Upper lobe of left lung (tissue), 4 donors: ENCODE results near the gene RFESD.

Source experiments
- EP300 ChIP-seq, 4 donors: sonication (generic); formaldehyde crosslinking; IDR thresholded peaks; one replicate each; pipeline ENCODE4 v1.5.1; 2017; ENCODE audit warnings: antibody characterized with exemption in 4 of 4, control low read depth in 2 of 4
- POLR2A ChIP-seq, 4 donors: fragments of 450-650 bp; IDR thresholded peaks; one replicate each; pipeline ENCODE4 v1.5.1; 2016 to 2017; ENCODE audit warnings: antibody characterized with exemption in 4 of 4, mild to moderate bottlenecking in 2 of 4
- POLR2AphosphoS5 ChIP-seq, 2 donors: sonication (generic); formaldehyde crosslinking; IDR thresholded peaks; one replicate each; pipeline ENCODE4 v1.5.1; 2017; ENCODE audit warnings: antibody characterized with exemption in 2 of 2
- TF ChIP-seq, protein P1 (sequence below), 6 experiments: fragments of 450-650 bp in 4 of 6; fragments of 200-600 bp in 2 of 6; sonication (generic) in 2 of 6; IDR thresholded peaks; one replicate each; pipeline ENCODE4 v1.5.1; 2016 to 2019; ENCODE audit warnings: antibody characterized with exemption in 6 of 6

GRCh38 chr5:95634081-95634480 lies 12.5 kb upstream of the RFESD start:
- TF ChIP-seq POLR2AphosphoS5 (IDR thresholded peaks at IDR 0.05) (no peak), EP300 (IDR thresholded peaks at IDR 0.05) (no peak), POLR2A (IDR thresholded peaks at IDR 0.05) (no peak)
- TF ChIP-seq, protein P1, sequence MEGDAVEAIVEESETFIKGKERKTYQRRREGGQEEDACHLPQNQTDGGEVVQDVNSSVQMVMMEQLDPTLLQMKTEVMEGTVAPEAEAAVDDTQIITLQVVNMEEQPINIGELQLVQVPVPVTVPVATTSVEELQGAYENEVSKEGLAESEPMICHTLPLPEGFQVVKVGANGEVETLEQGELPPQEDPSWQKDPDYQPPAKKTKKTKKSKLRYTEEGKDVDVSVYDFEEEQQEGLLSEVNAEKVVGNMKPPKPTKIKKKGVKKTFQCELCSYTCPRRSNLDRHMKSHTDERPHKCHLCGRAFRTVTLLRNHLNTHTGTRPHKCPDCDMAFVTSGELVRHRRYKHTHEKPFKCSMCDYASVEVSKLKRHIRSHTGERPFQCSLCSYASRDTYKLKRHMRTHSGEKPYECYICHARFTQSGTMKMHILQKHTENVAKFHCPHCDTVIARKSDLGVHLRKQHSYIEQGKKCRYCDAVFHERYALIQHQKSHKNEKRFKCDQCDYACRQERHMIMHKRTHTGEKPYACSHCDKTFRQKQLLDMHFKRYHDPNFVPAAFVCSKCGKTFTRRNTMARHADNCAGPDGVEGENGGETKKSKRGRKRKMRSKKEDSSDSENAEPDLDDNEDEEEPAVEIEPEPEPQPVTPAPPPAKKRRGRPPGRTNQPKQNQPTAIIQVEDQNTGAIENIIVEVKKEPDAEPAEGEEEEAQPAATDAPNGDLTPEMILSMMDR (IDR thresholded peaks at IDR 0.05), result no peak
